H54 (cell line): Measurements from ENCODE around the gene FZD10.

ENCODE experiments used
- DNase-seq: peaks from one replicate; pipeline ENCODE4 v3.0.0; 2011; ENCODE audit warnings: low spot score, mixed read lengths; ENCODE audit not compliant: insufficient read length
- FAIRE-seq: peaks from 3 replicates; lab custom pipeline; 2011; peaks lifted over from hg19 to GRCh38; lab: Jason Lieb, UNC
- POLR2A ChIP-seq: IDR thresholded peaks from 2 replicates; pipeline ENCODE4 v1.6.1; 2011; ENCODE audit warnings: low read depth, mild to moderate bottlenecking, low read length

The FZD10 gene

GRCh38 chr12:130138478-130138877, 23.8 kb upstream of the FZD10 start:
- DNase-seq (no peak), FAIRE-seq (no peak)
- TF ChIP-seq POLR2A: no peak

GRCh38 chr12:130139567-130140421, 22.5 kb upstream of the FZD10 start:
- TF ChIP-seq POLR2A: no peak
- no peak for FAIRE-seq

GRCh38 chr12:130141105-130141504, 21.2 kb upstream of the FZD10 start:
- DNase-seq (no peak), FAIRE-seq (no peak)
- no peak for TF ChIP-seq POLR2A

More at GRCh38 chr12:130139567-130140421, 22.5 kb upstream of the FZD10 start:
- DNase-seq: no peak

- no peak for FAIRE-seq
- no peak for TF ChIP-seq POLR2A
- DNase-seq: no peak
Measured at GRCh38 chr12:130141901-130142683, 20.2 kb upstream of the FZD10 start.

- DNase-seq: no peak
- TF ChIP-seq POLR2A: no peak
- no peak for FAIRE-seq
Measured at GRCh38 chr12:130142736-130143135, 19.5 kb upstream of the FZD10 start.

GRCh38 chr12:130143136-130143535, 19.1 kb upstream of the FZD10 start:
- no peak for TF ChIP-seq POLR2A
- DNase-seq (no peak), FAIRE-seq (no peak)

- DNase-seq (no peak), FAIRE-seq (no peak)
- TF ChIP-seq POLR2A: no peak
Measured at GRCh38 chr12:130144256-130144655, 18.0 kb upstream of the FZD10 start.

GRCh38 chr12:130145731-130146130, 16.5 kb upstream of the FZD10 start:
- DNase-seq: no peak
- FAIRE-seq: no peak
- no peak for TF ChIP-seq POLR2A

- DNase-seq (no peak), FAIRE-seq (no peak)
- TF ChIP-seq POLR2A: no peak
Measured at GRCh38 chr12:130146176-130146931, 15.9 kb upstream of the FZD10 start.

GRCh38 chr12:130147875-130148596, 14.2 kb upstream of the FZD10 start:
- no peak for FAIRE-seq
- no peak for TF ChIP-seq POLR2A
- DNase-seq: no peak

- FAIRE-seq: no peak
- DNase-seq: no peak
- TF ChIP-seq POLR2A: no peak
Measured at GRCh38 chr12:130151846-130152245, 10.4 kb upstream of the FZD10 start.

- FAIRE-seq (no peak), DNase-seq (no peak)
- TF ChIP-seq POLR2A: no peak
Measured at GRCh38 chr12:130152386-130152785, 9.9 kb upstream of the FZD10 start.

- DNase-seq: no peak
- no peak for TF ChIP-seq POLR2A
- FAIRE-seq: no peak
Measured at GRCh38 chr12:130153803-130154202, 8.5 kb upstream of the FZD10 start.
